HG03571 (cell line): ENCODE data around the gene ERAP2.
"Not testable (repeated sequence)": the region's sequence is repeated elsewhere in the genome, so short reads cannot be mapped to it uniquely, and the experiment has no call there.

Experiments used
- ATAC-seq: cut with Tn5 transposase; IDR thresholded peaks from one replicate; pipeline ENCODE4 v1.9.1; 2021; ENCODE audit not compliant: unreplicated experiment

Gene ERAP2

DNA sequence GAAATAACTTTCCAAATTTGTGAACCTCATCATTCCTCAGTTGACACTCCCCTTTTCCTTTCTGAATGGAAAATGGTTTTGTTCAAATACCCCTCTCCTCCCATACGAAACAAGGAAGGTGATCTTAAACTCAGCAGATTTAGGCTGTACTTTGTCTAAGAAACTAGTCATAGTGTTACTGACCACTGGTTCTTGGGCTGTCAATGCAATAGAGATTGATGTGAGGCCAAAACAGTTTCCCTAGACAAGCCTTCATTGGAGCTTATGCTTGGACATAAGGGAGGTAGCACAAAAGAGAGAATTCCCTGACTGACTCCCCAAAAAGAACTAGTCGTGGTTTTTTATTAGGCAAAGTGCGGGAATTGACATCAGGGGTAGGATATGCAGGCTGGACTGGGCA lies 54.3 kb downstream of the ERAP2 start:
- ATAC-seq = no peak

DNA sequence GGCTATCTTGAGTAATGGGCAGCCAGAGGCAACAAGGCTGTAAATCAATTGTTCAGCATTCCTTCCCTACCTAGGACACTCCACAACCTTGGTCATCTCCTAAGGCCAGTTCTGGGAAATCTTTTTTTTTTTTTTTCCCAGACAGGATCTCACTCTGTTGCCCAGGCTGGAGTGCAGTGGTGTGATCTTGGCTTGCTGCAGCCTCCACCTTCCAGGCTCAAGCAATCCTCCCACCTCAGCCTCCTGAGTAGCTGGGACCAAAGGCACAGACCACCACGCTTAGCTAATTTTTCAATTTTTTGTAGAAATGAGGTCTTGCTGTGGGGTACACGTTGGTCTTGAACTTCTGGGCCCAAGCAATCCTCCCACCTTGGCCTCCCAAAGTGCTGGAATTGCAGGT lies 54.7 kb downstream of the ERAP2 start:
- ATAC-seq = not testable (repeated sequence)

DNA sequence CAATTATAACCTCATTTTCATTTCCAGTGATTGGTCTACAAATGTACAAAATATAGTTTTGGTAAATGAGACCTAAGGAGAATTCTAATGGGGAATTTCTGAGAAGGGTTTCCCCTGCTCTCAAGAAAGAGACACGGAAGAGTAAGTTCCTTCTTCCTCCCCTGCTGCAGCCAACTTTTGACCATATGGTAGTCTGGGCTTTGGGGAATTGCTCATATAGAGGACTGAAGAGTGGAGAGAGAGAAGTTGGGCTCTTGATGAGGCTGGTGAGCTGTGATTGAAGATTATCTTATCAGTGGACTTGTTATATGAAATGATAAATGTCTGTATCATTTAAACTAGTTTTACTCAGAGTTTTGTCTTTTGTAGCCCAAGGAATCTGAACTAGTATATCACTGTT lies 55.3 kb downstream of the ERAP2 start:
- no peak for ATAC-seq

DNA sequence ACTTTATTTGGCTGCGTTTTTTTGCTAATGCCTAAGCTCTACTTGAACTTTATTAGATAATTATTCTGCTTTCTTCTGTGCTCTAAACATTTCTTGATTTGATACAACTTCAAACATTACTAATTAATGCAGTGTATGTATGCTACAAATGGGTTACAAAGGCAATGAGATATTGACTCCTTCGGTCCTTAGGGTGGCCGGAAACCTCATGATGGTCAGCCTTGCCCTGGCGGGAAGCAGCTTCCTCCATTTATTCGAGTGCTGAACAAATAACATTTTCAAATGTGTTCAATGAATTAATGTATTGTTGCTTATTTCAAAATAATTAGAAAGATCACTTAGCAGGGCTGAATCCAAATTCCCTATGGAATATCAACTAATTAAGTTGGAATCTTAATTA lies 55.7 kb downstream of the ERAP2 start:
- ATAC-seq = no peak

- ATAC-seq = no peak
Observed at GRCh38 chr5:96933764-96934707, 57.7 kb downstream of the ERAP2 start.

DNA sequence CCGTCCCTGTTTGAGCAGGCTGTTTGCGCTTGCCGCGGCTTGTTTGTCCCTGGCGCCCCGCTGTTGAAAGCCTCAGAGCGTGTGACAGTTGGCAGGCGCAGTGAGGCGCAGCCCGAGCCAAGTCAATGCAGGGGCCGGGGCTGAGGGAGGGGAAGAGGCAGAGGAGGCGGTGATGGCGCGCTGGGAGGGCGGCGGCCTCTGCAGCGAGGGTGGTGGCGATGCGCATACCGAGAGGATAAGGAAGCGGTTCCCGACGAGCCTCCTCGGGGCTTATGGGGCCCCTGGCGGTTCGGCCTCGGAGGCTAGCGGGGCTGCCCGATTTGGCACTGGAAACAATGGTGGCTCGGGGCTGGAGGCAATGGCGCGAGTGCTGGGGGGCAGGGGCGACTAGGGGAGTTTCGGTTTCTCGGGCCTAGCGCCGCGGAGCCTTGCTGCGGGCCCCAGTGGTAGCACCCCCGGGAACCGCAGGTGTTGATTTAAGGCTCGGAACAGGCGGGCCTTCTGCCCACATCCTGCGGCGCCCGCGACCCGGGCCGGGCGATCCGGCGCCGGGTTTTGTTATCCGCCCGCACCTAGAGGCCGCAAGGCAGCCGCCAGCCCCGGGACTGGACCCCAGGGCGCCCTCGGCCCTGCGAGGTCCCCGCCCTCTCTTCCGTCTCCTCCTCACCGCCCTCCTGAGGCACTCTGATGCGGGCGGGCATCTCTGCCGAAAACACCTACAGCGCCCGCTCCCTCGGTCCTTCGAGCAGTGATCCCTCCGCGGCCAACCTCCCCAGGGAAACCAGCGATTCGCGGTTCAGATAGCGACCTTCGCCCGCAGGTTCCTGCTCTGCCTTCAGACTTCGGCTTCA lies 58.6 kb downstream of the ERAP2 start:
- peak; percentile 60 for ATAC-seq

- ATAC-seq = peak; percentile 43
Observed at GRCh38 chr5:96935559-96936430, 59.5 kb downstream of the ERAP2 start, which contains the start of gene LNPEP. Gene LNPEP (plus strand): TSS chr5:96936080. CDS start chr5:96936156, 76 bp downstream.

DNA sequence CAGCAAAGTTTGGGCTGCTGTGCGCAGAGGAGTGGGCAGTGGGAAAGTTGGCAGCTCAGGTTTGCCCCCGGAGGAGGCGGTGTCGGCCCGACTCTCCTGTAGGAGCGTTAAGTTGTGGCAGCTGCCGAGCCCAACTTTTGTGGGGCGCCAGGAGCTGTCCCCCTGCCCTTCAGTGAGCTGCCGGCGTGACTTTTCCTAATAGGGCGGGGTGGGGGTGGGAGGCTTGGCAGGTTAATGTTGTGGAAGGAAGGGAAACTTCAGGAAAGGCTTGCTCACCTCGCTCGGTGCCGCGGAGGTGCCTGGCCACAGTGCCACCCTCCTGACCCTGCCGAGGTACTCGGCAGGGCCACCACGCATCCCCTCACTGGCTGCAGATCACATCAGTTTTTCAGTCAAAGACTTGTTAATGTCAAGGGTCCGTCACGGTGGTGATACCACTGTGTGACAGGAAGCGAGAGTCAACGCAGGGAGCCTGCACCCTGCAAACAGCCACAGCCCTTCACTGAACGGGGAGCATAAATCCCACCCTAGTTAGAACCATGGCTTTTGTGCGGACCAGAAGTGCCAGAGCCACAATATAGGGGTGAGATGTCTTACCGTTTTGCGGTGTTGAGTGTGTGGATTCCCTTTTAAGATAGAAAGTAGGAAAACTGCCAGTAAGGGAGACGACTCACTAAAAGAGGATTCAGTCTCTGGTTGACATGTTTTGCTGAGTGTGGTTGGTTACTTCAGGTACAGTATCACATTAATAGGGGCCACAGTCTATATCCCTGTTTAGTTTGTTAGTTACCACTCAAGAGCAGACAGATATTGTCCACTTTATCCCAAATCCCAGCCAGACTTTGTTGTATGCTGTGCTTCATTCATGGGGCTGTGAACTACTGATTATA lies 60.4 kb downstream of the ERAP2 start:
- peak; percentile 33 for ATAC-seq

DNA sequence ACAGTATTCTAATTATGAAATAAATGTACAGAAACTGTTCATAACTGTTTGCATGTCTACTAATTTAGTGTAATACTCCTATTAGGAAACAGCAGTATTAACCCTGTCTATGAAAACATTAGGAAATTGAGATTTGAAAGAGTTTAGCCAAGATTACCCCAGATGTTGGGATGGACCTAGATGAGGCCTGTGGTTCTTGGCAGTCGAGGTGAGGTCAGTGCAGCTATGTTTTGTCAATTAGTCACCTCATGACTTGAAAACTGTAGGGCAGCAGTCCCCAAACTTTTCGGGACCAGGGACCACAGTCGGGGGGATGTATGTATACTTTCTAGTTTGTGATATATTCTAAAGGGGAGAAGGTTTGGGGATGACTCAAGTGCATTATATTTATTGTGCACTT lies 64.3 kb downstream of the ERAP2 start:
- no peak for ATAC-seq

GRCh38 chr5:96941140-96941539 lies 64.8 kb downstream of the ERAP2 start:
- no peak for ATAC-seq

DNA sequence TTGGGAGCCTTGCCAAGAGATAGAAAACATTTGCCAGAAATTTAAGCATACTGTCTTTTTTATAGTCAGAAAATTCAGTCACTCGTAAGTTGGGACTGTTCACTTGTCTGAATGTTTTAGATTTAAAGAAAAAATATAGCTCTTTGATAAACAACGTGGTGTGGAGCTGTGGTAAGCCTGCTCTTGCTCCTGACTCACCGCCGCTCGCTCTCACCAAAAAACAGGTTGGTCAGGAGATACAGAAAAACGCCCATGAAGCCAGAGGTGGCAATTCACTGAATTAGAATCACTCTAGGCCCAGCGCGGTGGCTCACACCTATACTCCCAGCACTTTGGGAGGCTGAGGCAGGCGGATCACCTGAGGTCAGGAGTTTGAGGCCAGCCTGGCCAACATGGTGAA lies 65.8 kb downstream of the ERAP2 start:
- no peak for ATAC-seq

GRCh38 chr5:96942911-96943310 lies 66.6 kb downstream of the ERAP2 start:
- no peak for ATAC-seq

GRCh38 chr5:96943799-96944198 lies 67.5 kb downstream of the ERAP2 start:
- ATAC-seq = no peak

DNA sequence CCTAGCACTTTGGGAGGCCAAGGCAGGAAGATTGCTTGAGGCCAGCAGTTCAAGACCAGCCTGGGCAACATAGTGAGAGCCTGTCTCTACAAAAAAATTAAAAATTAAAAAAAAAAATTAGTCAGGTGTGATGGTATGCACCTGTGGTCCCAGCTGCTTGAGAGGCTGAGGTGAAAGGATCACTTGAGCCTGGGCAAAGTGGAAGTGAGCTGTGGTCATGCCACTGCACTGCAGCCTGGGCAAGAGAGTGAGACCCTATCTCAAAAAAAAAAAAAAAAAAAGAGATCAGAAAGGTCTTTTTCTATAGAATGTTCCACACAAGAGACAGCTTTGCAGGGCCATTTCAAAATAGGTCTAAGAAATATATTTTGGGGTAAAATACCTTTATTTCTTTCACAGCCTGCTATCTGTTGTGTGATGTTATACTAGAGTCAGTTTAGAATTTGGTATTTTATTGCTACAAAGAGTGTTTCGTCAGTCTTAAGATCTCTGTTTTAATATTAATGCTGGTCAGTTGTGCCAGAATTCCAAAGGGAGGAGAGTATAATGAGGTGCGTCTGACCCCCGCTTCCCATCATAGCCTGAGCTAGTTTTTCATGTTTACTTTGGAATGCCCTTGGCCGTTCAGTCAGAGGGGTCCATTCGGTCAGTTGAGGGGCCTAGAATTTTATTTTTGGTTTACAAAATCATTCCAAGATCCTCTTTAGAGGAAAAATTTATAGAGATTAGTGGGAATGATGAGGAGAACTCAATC lies 69.0 kb downstream of the ERAP2 start:
- no peak for ATAC-seq

DNA sequence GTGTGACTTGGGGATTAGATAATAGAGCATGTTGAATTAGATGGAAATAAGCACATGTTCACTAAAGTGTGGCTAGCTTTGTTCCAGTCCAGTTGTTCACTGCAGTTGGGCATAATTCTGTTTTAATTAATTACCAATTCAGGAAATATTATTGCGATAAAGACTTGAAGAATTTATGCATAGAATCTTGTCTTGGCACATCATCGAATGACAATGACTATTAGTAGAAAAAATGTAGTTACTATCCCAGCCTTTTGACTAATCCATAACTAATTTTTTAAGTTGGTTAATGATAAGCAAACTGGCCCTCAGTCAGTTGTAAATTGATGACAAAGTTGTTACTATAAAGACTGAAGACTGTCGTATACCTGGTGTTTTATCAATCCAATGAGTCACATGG lies 70.1 kb downstream of the ERAP2 start:
- ATAC-seq = no peak

DNA sequence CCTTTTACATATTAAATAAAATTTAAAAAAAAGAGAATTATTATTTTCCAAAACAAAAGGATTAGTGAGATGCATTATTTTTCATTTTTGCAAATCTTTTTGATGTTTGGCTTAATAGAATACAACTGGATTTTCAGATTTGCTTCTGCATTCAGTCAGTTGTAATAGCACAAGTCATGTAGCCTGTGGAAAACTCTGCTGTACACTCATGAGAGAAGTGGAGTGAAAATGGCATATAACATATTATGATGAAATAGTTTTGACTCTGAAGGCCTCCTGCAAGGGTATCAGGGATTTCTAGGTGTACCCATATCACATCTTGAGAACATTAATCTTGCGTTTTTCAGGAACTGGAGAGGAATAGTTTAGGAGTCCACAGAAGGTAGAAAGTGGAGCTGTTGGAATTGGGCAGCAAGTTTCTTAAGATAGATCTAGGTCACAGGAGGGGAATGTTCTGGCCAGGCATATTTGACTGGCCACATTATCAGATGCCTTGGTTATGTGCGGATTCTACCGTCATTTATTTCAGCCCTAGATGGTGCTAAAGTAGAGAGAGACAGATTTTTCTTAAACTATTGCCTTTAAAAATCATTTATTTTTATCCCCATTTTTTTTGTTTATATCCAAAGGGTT lies 75.9 kb downstream of the ERAP2 start:
- ATAC-seq = no peak

DNA sequence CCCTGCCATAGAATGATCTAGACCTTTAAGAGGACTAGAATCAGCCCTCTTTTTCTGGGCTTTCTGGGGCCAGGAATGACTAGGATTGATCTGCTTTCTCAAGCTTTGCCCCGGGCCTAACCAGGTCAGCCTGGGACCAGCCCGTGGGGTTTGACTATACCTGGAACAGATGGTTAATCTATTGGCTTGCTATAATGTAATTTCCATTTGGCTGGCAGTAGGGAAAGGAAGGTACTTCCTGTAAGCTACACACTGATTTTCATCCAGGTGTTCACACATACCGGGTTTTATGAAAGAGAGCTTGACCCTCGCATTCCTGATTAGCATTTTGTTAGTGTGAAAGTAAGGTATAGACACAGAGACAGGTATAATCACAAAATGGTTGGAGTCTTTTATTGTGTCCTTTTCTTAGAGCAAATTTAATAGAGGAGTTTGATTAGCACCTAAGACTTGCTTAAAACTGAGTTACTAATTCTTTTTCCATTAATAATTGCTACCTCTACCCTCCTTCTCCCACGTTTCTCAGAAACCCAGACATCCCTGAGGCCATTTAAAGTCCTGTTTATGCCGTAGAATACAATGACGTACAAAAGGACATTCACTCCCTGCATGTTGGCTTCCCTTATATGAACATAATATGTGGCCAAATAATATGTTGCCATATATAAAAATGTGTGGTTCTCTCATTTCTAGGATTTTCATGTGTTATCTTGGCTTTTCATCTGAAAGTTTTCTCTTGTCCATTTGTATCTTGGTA lies 76.9 kb downstream of the ERAP2 start:
- no peak for ATAC-seq
